KMS-11 (cell line): ENCODE data around the gene UBE2QL1.

ENCODE experiments used
- H2AFZ ChIP-seq: fragments of 200-600 bp; sonication (generic); 2 replicates; pipeline ENCODE4 v1.6.1; 2016; ENCODE audit warnings: antibody characterized with exemption, mixed run types, low read depth
- H3K27ac ChIP-seq: fragments of 200-600 bp; sonication (generic); 2 replicates; pipeline ENCODE4 v1.6.1; 2016; ENCODE audit warnings: mild to moderate bottlenecking, mixed run types
- H3K27me3 ChIP-seq: fragments of 200-600 bp; sonication (generic); 2 replicates; pipeline ENCODE4 v1.6.1; 2017; ENCODE audit warnings: mild to moderate bottlenecking, low read depth, mixed run types, moderate library complexity; ENCODE audit not compliant: insufficient read depth
- H3K36me3 ChIP-seq: fragments of 200-600 bp; sonication (generic); 2 replicates; pipeline ENCODE4 v1.6.1; 2017; ENCODE audit warnings: mild to moderate bottlenecking, mixed run types; ENCODE audit not compliant: insufficient read depth
- H3K4me1 ChIP-seq: fragments of 200-600 bp; sonication (generic); 2 replicates; pipeline ENCODE4 v1.6.1; 2016; ENCODE audit warnings: mild to moderate bottlenecking, low read depth, mixed run types; ENCODE audit not compliant: poor library complexity, severe bottlenecking
- H3K4me2 ChIP-seq: fragments of 200-600 bp; sonication (generic); 2 replicates; pipeline ENCODE4 v1.7.0; 2016; ENCODE audit warnings: mild to moderate bottlenecking, mixed run types
- H3K4me3 ChIP-seq: fragments of 200-600 bp; sonication (generic); IDR thresholded peaks from 2 replicates; pipeline ENCODE4 v1.6.1; 2017; ENCODE audit warnings: low read depth, low read length, mixed read lengths; ENCODE audit not compliant: insufficient read depth
- H3K79me2 ChIP-seq: fragments of 200-600 bp; sonication (generic); 2 replicates; pipeline ENCODE4 v1.6.1; 2016; ENCODE audit warnings: low read depth, mixed run types; ENCODE audit not compliant: insufficient read depth
- H3K9ac ChIP-seq: fragments of 200-600 bp; sonication (generic); 2 replicates; pipeline ENCODE4 v1.6.1; 2016; ENCODE audit warnings: mild to moderate bottlenecking, mixed run types
- H4K20me1 ChIP-seq: fragments of 200-600 bp; sonication (generic); 2 replicates; pipeline ENCODE4 v1.6.1; 2016; ENCODE audit warnings: mild to moderate bottlenecking, mixed run types; ENCODE audit not compliant: insufficient read depth
- CTCF ChIP-seq: fragments of 200-600 bp; sonication (generic); conservative IDR thresholded peaks from 2 replicates; pipeline ENCODE4 v1.6.1; 2017; ENCODE audit warnings: low read depth, mild to moderate bottlenecking, antibody characterized with exemption, low read length, moderate library complexity, mixed read lengths

The UBE2QL1 gene

GRCh38 chr5:6461793-6462650, 13.4 kb downstream of the UBE2QL1 start:
- Histone ChIP-seq H3K79me2 (peaks cover 97% of the 10 kb centered on the region), H3K36me3 (peaks cover 20% of the 10 kb centered on the region; the same call in 1 of the 2 replicates)

GRCh38 chr5:6462671-6463070, 14.0 kb downstream of the UBE2QL1 start:
- no peak overlapping the region for H3K9ac ChIP-seq
- H3K27me3 ChIP-seq = no peaks in the 10 kb centered on the region
- peaks cover 40% of the 10 kb centered on the region for H3K4me1 ChIP-seq
- H3K4me3 ChIP-seq = no peak overlapping the region
- peaks cover 13% of the 10 kb centered on the region; the same call in 1 of the 2 replicates for H3K36me3 ChIP-seq
- no peak for TF ChIP-seq CTCF
- H3K4me2 ChIP-seq = no peak overlapping the region
- peaks cover 15% of the 10 kb centered on the region for H4K20me1 ChIP-seq
- no peak overlapping the region for H2AFZ ChIP-seq
- H3K79me2 ChIP-seq = peaks cover 97% of the 10 kb centered on the region
- no peak overlapping the region for H3K27ac ChIP-seq

More at GRCh38 chr5:6461793-6462650, 13.4 kb downstream of the UBE2QL1 start:
- no peak for TF ChIP-seq CTCF
- H3K4me2 ChIP-seq = no peak overlapping the region
- no peaks in the 10 kb centered on the region for H3K27me3 ChIP-seq
- no peak overlapping the region for H2AFZ ChIP-seq
- H3K4me3 ChIP-seq = no peak overlapping the region
- no peak overlapping the region for H3K9ac ChIP-seq
- H3K27ac ChIP-seq = no peak overlapping the region
- H4K20me1 ChIP-seq = peaks cover 21% of the 10 kb centered on the region
- H3K4me1 ChIP-seq = peaks cover 46% of the 10 kb centered on the region

GRCh38 chr5:6464441-6464840, 15.8 kb downstream of the UBE2QL1 start:
- no peak overlapping the region for H3K9ac ChIP-seq
- peaks cover 10% of the 10 kb centered on the region for H4K20me1 ChIP-seq
- no peak overlapping the region for H3K4me2 ChIP-seq
- H3K27ac ChIP-seq = no peak overlapping the region
- TF ChIP-seq CTCF = no peak
- H2AFZ ChIP-seq = no peak overlapping the region
- no peaks in the 10 kb centered on the region for H3K27me3 ChIP-seq
- peaks cover 97% of the 10 kb centered on the region for H3K79me2 ChIP-seq
- H3K4me3 ChIP-seq = no peak overlapping the region
- peaks cover 19% of the 10 kb centered on the region; the same call in 1 of the 2 replicates for H3K36me3 ChIP-seq
- H3K4me1 ChIP-seq = peaks cover 22% of the 10 kb centered on the region

GRCh38 chr5:6465831-6466790, 17.5 kb downstream of the UBE2QL1 start:
- TF ChIP-seq CTCF = no peak
- no peaks in the 10 kb centered on the region for H3K27me3 ChIP-seq
- H3K4me2 ChIP-seq = no peak overlapping the region

More at GRCh38 chr5:6465831-6466790, 17.5 kb downstream of the UBE2QL1 start:
- peaks cover 5% of the 10 kb centered on the region; the same call in 1 of the 2 replicates for H4K20me1 ChIP-seq
- no peak overlapping the region for H3K4me3 ChIP-seq
- no peak overlapping the region for H3K27ac ChIP-seq
- H3K4me1 ChIP-seq = peaks cover 15% of the 10 kb centered on the region
- peaks cover 21% of the 10 kb centered on the region; the same call in 1 of the 2 replicates for H3K36me3 ChIP-seq
- H3K79me2 ChIP-seq = peaks cover 97% of the 10 kb centered on the region
- H3K9ac ChIP-seq = no peak overlapping the region
- H2AFZ ChIP-seq = no peak overlapping the region
